Activated B cell treated with CpG ODN at 0.5 μM for 24 hours (primary cell): Measurements from ENCODE around the gene STK35. TPM values are rescaled to one million over a fixed set of nuclear protein-coding genes. Genes with fewer than 3 reads are reported as not detected.

ENCODE experiments used
- ATAC-seq: fragments of 200-7000 bp; cut with Tn5 transposase; one replicate; pipeline ENCODE4 v1.10.0; 2021; ENCODE audit warnings: low read depth, mild to moderate bottlenecking, moderate library complexity
- CTCF ChIA-PET: fragments of 350-600 bp; sonication (Branson Sonifier 250); formaldehyde crosslinking; loops from one replicate; lab custom pipeline; 2021; ENCODE audit warnings: antibody characterized with exemption; lab: Charles Lee
- POLR2A ChIA-PET: fragments of 350-600 bp; sonication (Branson Sonifier 250); formaldehyde crosslinking; loops from one replicate; lab custom pipeline; 2021; ENCODE audit warnings: antibody characterized with exemption; lab: Charles Lee
- DNase-seq: peaks from one replicate; pipeline ENCODE4 v3.0.0; 2022
- H3K27ac Mint-ChIP-seq: one replicate; pipeline ENCODE4 v1.8.0; 2020; ENCODE audit warnings: mixed read lengths
- H3K27me3 Mint-ChIP-seq: one replicate; pipeline ENCODE4 v1.8.0; 2021; ENCODE audit warnings: mixed read lengths
- H3K36me3 Mint-ChIP-seq: one replicate; pipeline ENCODE4 v1.8.0; 2021; ENCODE audit warnings: low read depth, mixed read lengths
- H3K4me1 Mint-ChIP-seq: one replicate; pipeline ENCODE4 v1.8.0; 2021; ENCODE audit warnings: mixed read lengths
- H3K4me3 Mint-ChIP-seq: one replicate; pipeline ENCODE4 v1.8.0; 2020; ENCODE audit warnings: mild to moderate bottlenecking, mixed read lengths
- H3K9me3 Mint-ChIP-seq: one replicate; pipeline ENCODE4 v1.8.0; 2020; ENCODE audit warnings: mixed read lengths
- intact Hi-C: fragments of 100-400 bp; cut with micrococcal nuclease; formaldehyde crosslinking; loops from one replicate; pipeline ENCODE4 v1.15.1; 2024
- total RNA-seq: library from RNA; stranded (reverse); gene quantifications from 2 replicates; pipeline ENCODE4 v1.2.3, GENCODE V29; 2022
- TF ChIP-seq, protein P1 (sequence below): fragments of 200-600 bp; IDR thresholded peaks from one replicate; pipeline ENCODE4 v1.8.0; 2022; ENCODE audit warnings: antibody characterized with exemption, mild to moderate bottlenecking

The STK35 gene
- total RNA-seq, 1 donor from 2014 or later: 17.6 TPM

DNA sequence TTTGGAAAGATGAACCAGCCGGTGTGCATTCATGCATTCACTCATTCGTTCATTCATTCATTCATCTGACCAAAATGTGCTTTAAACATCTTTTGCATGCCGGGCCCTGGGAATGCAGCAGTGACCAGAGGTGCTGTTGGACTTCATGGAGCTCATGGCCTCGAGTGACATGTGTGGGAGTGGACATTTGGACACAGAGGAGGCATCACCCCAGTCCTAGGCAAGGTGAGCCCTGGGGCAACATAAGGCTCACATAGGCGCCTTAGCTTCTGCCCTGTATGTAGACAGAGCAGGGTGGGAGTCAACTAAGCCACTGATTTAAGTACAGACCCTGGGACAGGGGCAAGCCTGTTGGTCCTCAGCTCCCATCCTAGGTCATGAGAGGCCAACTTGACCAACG lies 71.6 kb downstream of the STK35 start:
- H3K27me3 Mint-ChIP-seq: peaks cover 11% of the 10 kb centered on the region
- ATAC-seq (no peak), DNase-seq (no peak)
- intact Hi-C loops: loop anchor here (5.0 kb wide), 2 partner anchors 276 to 396 kb away; partner anchors contain the start of gene SIRPA
- no peak overlapping the region for H3K4me3 Mint-ChIP-seq
- H3K9me3 Mint-ChIP-seq: no peaks in the 10 kb centered on the region
- TF ChIP-seq, protein P1, sequence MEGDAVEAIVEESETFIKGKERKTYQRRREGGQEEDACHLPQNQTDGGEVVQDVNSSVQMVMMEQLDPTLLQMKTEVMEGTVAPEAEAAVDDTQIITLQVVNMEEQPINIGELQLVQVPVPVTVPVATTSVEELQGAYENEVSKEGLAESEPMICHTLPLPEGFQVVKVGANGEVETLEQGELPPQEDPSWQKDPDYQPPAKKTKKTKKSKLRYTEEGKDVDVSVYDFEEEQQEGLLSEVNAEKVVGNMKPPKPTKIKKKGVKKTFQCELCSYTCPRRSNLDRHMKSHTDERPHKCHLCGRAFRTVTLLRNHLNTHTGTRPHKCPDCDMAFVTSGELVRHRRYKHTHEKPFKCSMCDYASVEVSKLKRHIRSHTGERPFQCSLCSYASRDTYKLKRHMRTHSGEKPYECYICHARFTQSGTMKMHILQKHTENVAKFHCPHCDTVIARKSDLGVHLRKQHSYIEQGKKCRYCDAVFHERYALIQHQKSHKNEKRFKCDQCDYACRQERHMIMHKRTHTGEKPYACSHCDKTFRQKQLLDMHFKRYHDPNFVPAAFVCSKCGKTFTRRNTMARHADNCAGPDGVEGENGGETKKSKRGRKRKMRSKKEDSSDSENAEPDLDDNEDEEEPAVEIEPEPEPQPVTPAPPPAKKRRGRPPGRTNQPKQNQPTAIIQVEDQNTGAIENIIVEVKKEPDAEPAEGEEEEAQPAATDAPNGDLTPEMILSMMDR: no peak
- CTCF ChIA-PET: interaction anchor here (0.8 to 4.6 kb wide), 26 partner anchors 9 to 409 kb away, joined by 3 to 66 read pairs (median 6); no protein-coding TSS in a partner anchor
- no peak overlapping the region for H3K27ac Mint-ChIP-seq
- peaks cover 4% of the 10 kb centered on the region for H3K4me1 Mint-ChIP-seq
- no peaks in the 10 kb centered on the region for H3K36me3 Mint-ChIP-seq
- POLR2A ChIA-PET: interaction anchor here (1.2 kb wide), 1 partner anchor 207 kb away, joined by 3 read pairs; no protein-coding TSS in a partner anchor

GRCh38 chr20:2174067-2174466 lies 72.4 kb downstream of the STK35 start:
- ATAC-seq (no peak), DNase-seq (no peak)
- ChIA-PET CTCF (interaction anchor here (0.8 to 4.6 kb wide), 7 partner anchors 81 to 410 kb away, joined by 3 to 66 read pairs (median 5); no protein-coding TSS in a partner anchor), POLR2A (no interaction called here)
- H3K4me1 Mint-ChIP-seq: peaks cover 9% of the 10 kb centered on the region
- H3K4me3 Mint-ChIP-seq: no peak overlapping the region
- H3K27me3 Mint-ChIP-seq: peaks cover 14% of the 10 kb centered on the region
- TF ChIP-seq, protein P1: no peak
- H3K27ac Mint-ChIP-seq: no peak overlapping the region
- no peaks in the 10 kb centered on the region for H3K36me3 Mint-ChIP-seq
- H3K9me3 Mint-ChIP-seq: no peaks in the 10 kb centered on the region
- intact Hi-C loops: loop anchor here (5.0 kb wide), 2 partner anchors 277 to 397 kb away; partner anchors contain the start of gene SIRPA

DNA sequence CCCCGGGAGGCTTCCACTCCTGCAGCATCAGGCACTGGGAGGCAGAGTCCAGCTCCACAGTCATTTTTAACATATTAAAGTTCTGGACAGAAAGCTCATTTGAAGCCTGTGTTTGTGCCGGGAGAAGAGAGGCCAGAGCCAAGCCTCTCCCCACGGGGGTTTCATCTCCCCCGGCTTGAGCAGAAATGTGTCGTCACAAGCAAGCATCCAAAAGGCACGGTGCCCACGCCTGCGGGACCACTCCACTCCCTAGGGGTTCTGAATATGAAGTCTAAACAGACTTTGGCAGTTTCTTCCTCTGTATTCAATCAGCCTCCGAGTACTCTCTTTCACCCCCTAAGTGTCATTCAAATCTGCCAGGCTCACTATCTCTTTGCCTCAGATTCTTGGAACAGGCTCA lies 75.3 kb downstream of the STK35 start:
- intact Hi-C loops: no loop called here
- Mint-ChIP-seq H3K27ac (no peak overlapping the region), H3K36me3 (no peaks in the 10 kb centered on the region), H3K9me3 (no peaks in the 10 kb centered on the region), H3K27me3 (peaks cover 14% of the 10 kb centered on the region), H3K4me1 (peaks cover 9% of the 10 kb centered on the region), H3K4me3 (no peak overlapping the region)
- DNase-seq (no peak), ATAC-seq (no peak)
- ChIA-PET CTCF (no interaction called here), POLR2A (no interaction called here)
- TF ChIP-seq, protein P1: no peak

- peaks cover 5% of the 10 kb centered on the region for H3K4me1 Mint-ChIP-seq
- peaks cover 14% of the 10 kb centered on the region for H3K27me3 Mint-ChIP-seq
- TF ChIP-seq, protein P1: no peak
- DNase-seq (no peak), ATAC-seq (no peak)
- H3K27ac Mint-ChIP-seq: no peak overlapping the region
- no peak overlapping the region for H3K4me3 Mint-ChIP-seq
- intact Hi-C loops: no loop called here
- H3K36me3 Mint-ChIP-seq: no peaks in the 10 kb centered on the region
- no peaks in the 10 kb centered on the region for H3K9me3 Mint-ChIP-seq
- CTCF ChIA-PET: interaction anchor here (1.4 kb wide), 1 partner anchor 402 kb away, joined by 3 read pairs; no protein-coding TSS in a partner anchor
- POLR2A ChIA-PET: no interaction called here
Measured at GRCh38 chr20:2178318-2179232, 76.9 kb downstream of the STK35 start.

- H3K9me3 Mint-ChIP-seq: no peaks in the 10 kb centered on the region
- ATAC-seq (no peak), DNase-seq (no peak)
- CTCF ChIA-PET: interaction anchor here (1.4 kb wide), 1 partner anchor 402 kb away, joined by 3 read pairs; no protein-coding TSS in a partner anchor
- H3K4me1 Mint-ChIP-seq: peaks cover 5% of the 10 kb centered on the region
- no peak overlapping the region for H3K4me3 Mint-ChIP-seq
- H3K27me3 Mint-ChIP-seq: peaks cover 9% of the 10 kb centered on the region
- POLR2A ChIA-PET: no interaction called here
- intact Hi-C loops: no loop called here
- no peak overlapping the region for H3K27ac Mint-ChIP-seq
- TF ChIP-seq, protein P1: no peak
- no peaks in the 10 kb centered on the region for H3K36me3 Mint-ChIP-seq
Measured at GRCh38 chr20:2179233-2179580, 77.6 kb downstream of the STK35 start.
